GM21528 (cell line): ENCODE measurements around the gene CD6.

Experiments used
- ATAC-seq: cut with Tn5 transposase; IDR thresholded peaks from one replicate; pipeline ENCODE4 v1.9.1; 2021; ENCODE audit warnings: mild to moderate bottlenecking, moderate library complexity; ENCODE audit not compliant: unreplicated experiment, low FRiP score

CD6 gene

GRCh38 chr11:61069427-61069826 is 97.9 kb downstream of the CD6 start:
- no peak for ATAC-seq
